ENCODE measurements around the gene ST6GALNAC6.

DNA sequence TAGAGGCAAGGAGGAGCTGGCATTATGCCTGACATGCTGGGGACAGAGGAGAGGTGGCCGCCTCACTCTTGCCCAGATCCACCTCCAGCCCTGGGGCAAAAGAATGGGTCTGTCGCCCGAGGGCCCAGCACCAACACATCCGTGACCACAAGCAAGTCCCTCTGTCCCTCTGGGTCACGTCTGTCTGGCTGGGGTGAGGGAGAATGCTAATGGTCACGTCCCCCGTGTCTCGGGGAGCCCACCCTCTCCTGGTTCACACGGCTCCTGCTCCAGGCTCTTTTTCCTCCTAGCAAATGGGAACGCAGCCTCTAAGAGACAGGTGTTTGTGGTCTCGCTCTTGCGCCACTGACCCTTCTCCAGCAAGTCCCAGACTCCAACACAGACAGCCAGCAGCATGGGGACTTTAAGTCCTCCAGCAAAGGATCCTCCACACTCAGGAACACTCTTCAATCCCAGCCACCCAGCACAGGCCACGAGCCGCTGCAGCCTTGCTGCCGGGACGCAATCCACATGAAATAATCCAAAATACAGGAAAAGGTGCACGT lies 49.0 kb downstream of the ST6GALNAC6 start:
- no peak for TF ChIP-seq POLR2A (IDR thresholded peaks at IDR 0.05)
- TF ChIP-seq, protein P1, sequence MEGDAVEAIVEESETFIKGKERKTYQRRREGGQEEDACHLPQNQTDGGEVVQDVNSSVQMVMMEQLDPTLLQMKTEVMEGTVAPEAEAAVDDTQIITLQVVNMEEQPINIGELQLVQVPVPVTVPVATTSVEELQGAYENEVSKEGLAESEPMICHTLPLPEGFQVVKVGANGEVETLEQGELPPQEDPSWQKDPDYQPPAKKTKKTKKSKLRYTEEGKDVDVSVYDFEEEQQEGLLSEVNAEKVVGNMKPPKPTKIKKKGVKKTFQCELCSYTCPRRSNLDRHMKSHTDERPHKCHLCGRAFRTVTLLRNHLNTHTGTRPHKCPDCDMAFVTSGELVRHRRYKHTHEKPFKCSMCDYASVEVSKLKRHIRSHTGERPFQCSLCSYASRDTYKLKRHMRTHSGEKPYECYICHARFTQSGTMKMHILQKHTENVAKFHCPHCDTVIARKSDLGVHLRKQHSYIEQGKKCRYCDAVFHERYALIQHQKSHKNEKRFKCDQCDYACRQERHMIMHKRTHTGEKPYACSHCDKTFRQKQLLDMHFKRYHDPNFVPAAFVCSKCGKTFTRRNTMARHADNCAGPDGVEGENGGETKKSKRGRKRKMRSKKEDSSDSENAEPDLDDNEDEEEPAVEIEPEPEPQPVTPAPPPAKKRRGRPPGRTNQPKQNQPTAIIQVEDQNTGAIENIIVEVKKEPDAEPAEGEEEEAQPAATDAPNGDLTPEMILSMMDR (IDR thresholded peaks at IDR 0.05) = no peak

All from lower leg skin (tissue), 3 donors.